ENCODE data around the gene MARVELD2. TPM values are rescaled to one million over a fixed set of nuclear protein-coding genes. Genes with fewer than 3 reads are reported as not detected.

The MARVELD2 gene
- total RNA-seq, 1 donor from 2014 or later = 1.5 TPM

DNA sequence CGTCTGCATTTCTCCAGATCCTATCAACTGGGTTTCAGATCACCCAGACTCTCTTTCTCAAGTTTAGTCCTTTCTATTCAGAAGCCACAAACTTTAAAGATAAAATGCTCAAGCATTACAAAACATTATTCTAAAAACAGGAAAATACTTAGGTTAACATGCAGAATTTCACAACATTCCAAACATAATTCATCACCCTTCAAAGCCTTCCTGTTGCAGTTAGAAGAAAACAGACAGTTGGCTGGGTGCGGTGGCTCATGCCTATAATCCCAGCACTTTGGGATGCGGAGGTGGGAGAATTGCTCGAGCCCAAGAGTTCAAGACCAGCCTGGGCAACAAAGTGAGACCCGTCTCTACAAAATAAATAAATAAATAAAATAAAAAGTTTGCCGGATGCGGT is 70.0 kb downstream of the MARVELD2 start:
- ATAC-seq = no peak
- intact Hi-C loops (cut with DNase I) = no loop called here
- no peak for DNase-seq (ENCODE audit: missing footprints)

DNA sequence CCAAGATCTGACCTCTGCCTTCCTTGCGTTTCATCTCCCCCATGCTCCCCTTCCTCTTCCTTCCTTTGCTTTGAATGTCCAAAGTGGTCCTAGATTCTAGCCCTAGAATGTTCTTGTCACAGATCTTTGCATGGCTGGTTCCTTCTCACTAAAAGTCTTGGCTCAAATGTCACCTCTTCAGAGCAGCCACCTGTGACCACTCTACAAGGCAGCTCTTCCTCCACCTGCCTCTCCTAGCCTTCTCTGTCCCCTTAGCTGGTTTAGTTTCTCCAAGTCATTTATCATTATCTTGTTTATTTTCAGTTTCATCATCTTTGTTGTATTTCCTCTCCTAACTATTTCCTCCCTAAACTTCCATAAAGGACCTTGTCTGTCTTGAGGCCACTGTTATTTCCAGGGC is 70.6 kb downstream of the MARVELD2 start:
- intact Hi-C loops (cut with DNase I) = no loop called here
- no peak for DNase-seq (ENCODE audit: missing footprints)
- ATAC-seq = no peak

DNA sequence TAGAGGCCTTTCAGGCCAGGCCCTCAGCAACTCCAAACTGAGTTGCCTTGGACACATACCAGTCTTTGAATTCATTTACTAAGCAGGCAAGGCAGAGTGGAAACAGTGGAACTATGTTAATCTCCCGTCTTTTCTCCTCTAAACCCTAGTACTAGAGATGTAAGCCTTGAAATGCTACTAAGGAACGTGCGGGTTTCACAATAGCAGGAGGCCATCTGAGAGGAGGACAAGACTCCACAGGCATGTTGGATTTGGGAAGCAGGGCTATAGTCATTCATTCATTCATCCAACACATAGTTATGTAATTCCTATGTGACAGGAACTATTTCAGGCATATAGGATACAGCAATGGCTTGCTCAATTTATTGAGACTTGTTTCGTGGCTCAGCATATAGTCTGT is 74.3 kb downstream of the MARVELD2 start:
- DNase-seq (ENCODE audit: missing footprints) (no peak), ATAC-seq (no peak)
- intact Hi-C loops (cut with DNase I) = no loop called here

DNA sequence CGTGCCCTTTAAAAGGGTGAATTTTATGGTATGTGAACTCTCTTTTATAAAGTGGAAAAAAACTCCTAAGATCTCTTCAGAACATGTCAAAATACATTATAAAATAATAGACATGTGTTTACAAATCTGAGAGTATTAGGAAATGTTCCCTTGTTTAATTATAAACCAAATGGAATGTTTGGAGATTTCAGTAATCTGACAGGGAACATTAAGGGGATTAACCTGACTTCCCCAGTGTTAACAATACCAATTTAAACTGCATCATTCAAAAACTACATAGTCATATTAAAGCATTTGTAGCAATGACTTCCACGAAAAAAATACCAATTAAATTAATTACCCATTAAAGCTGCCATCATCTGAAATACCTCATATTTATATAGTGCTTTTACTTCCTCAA is 76.1 kb downstream of the MARVELD2 start:
- DNase-seq (ENCODE audit: missing footprints) = no peak
- intact Hi-C loops (cut with DNase I) = no loop called here
- ATAC-seq = no peak

DNA sequence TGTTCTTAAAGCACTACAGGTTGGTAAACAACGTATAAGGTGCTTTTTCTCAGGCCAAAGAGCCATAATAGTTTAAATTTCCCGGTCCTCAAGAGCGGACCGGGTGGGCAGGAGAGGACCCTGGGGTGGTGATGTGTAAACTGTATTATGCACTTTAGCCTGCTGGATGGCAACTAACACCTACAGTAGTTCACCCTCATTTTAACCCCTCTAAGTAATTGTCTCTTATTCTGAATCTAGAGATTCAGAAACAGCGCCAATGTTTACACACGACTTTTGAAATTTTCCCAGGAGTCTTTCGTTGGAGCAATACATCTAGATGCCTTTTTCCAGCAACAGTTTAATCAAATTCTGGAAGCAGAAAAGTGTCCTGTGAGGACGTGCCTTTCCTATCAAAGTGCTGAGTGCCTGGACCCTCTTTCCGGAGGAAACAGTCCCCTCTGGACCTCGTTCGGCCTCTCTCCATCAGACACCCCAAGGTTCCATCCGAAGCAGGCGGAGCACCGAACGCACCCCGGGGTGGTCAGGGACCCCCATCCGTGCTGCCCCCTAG is 77.0 kb downstream of the MARVELD2 start:
- no peak for DNase-seq (ENCODE audit: missing footprints)
- ATAC-seq = no peak
- intact Hi-C loops (cut with DNase I) = no loop called here

DNA sequence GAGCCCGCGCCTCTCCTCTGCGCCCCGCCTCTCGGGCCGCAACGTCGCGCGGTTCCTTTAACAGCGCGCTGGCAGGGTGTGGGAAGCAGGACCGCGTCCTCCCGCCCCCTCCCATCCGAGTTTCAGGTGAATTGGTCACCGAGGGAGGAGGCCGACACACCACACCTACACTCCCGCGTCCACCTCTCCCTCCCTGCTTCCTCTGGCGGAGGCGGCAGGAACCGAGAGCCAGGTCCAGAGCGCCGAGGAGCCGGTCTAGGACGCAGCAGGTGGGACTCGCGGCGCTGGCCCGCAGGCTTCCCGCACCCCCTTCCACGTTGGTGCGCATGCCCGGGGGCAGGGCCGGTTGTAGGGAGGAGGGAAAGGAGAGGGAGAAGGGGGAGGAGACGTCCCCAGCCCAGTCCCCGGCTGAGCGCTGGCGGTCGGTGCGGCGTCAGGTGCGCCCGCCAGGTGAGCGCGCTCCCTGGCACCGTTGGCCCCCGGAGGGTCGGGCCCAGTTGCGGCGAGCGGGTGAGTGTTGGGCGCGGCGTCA is 77.5 kb downstream of the MARVELD2 start, which contains the start of gene OCLN:
Gene OCLN (plus strand): TSS at position 400 of the 532 bp plus-strand sequence. CDS start 11,455 bp downstream, outside the sequence.
- ATAC-seq = peak; percentile 42
- intact Hi-C loops (cut with DNase I) = no loop called here
- DNase-seq (ENCODE audit: missing footprints) = no peak

DNA sequence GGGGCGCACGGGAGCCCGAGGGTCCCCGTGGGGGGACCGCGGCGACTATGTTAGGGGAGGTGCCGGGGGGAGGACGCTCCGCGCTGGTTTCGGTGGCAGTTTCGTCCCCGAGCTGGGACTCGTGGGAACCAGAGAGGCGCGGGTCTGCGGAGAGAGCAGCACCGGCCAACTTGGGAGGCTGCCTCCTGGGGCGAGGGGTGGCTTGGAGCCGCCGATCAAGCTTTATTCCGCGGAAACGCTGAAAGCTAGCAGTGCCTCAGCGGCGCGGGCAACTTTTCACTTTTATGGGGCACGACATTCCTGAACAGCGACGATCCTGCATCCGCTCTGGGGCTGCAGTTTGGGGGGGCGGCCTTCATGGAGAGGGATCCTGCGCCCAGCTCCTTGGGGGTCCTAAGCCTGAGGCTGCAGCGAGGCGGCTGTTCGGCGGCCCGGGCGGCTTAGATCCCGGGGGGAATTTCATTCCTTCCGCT is 78.0 kb downstream of the MARVELD2 start:
- ATAC-seq (no peak), DNase-seq (ENCODE audit: missing footprints) (no peak)
- intact Hi-C loops (cut with DNase I) = no loop called here

DNA sequence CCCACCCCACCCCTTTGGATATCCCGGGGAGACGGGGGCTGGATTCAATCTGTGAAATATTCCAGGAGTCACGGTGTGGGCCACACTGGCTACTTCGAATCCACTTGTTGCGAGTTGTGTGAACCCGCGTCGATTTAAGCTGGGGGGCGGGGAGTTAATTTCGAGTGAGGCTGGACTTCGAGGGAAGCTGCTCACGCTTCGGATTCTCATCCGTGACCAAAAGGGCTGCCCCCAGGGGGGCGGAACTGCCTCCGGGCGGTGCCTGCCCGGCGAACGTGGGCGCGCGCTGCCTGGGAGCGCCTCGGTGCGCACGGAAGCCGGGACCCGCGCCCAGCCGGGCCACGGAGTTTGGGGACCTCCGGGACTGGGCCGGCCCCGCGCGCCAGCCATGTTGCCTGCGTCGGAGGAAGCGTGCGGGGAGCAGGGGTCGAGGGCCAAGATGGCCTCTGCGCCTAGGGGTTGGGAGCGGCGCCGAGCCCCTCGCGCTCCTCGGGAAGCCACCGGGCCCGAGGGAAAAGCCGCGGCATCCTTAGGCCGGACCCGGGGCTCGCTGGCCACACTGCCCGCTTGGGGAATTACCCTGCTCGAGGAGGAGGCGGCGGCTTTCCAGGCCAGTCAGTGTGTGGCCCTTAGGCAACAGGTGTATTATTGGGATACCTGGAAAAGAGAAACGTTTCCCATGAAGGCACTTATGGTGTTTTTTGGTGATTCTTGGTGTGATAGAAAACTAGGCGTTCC is 78.6 kb downstream of the MARVELD2 start:
- intact Hi-C loops (cut with DNase I) = no loop called here
- DNase-seq (ENCODE audit: missing footprints) (no peak), ATAC-seq (no peak)

Other genes starting within 250 kb of the MARVELD2 start
- gene CCNB1, start 248.0 kb upstream of the MARVELD2 start, total RNA-seq = 3.5 TPM
- 3.6 TPM for gene CENPH, start 225.5 kb upstream of the MARVELD2 start, total RNA-seq
- gene CDK7, start 180.2 kb upstream of the MARVELD2 start, total RNA-seq = 10.5 TPM
- gene CCDC125, start 82.3 kb upstream of the MARVELD2 start, total RNA-seq = 3.7 TPM
- gene AK6, start 45.6 kb upstream of the MARVELD2 start, total RNA-seq = 47.5 TPM
- gene TAF9, start 45.6 kb upstream of the MARVELD2 start, total RNA-seq = 31.6 TPM
- 19.5 TPM for gene RAD17, start 45.3 kb upstream of the MARVELD2 start, total RNA-seq
- 1.5 TPM for gene OCLN, start 77.7 kb downstream of the MARVELD2 start, total RNA-seq
- gene GTF2H2C, start 145.1 kb downstream of the MARVELD2 start, total RNA-seq = 16.5 TPM